ENCODE data around the gene PUSL1.

The PUSL1 gene

DNA sequence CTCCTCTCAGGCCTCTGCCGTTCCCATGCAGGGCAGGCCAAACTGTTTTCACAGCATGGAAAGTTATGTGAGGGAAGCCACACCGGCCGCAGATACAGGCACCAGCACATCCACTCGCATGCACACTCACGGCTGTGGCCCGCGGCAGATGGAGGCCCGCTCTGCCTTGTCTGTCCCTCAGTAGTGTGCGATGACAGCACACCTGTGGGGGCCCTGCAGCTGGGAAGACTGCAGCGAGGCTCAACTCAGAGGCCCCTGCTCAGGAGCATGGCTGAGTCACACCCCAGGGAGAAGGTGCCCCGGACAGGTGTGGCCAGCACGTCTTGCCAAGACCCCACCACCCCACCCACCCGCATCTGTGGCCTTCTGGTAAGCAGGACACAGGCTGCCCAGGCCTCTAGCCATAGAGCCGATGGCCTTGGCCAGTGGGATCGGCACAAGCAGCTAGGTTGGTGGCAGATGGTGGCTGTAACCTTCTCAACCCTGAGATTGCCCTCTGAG lies 33.4 kb upstream of the PUSL1 start:
- peaks cover 9% of the 10 kb centered on the region for H3K36me3 ChIP-seq
- no peak for DNase-seq
- TF ChIP-seq, protein P1, sequence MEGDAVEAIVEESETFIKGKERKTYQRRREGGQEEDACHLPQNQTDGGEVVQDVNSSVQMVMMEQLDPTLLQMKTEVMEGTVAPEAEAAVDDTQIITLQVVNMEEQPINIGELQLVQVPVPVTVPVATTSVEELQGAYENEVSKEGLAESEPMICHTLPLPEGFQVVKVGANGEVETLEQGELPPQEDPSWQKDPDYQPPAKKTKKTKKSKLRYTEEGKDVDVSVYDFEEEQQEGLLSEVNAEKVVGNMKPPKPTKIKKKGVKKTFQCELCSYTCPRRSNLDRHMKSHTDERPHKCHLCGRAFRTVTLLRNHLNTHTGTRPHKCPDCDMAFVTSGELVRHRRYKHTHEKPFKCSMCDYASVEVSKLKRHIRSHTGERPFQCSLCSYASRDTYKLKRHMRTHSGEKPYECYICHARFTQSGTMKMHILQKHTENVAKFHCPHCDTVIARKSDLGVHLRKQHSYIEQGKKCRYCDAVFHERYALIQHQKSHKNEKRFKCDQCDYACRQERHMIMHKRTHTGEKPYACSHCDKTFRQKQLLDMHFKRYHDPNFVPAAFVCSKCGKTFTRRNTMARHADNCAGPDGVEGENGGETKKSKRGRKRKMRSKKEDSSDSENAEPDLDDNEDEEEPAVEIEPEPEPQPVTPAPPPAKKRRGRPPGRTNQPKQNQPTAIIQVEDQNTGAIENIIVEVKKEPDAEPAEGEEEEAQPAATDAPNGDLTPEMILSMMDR (IDR thresholded peaks at IDR 0.05; ENCODE audit: low read depth, low read length), result no peak
- H3K4me1 ChIP-seq, result no peaks in the 10 kb centered on the region
- H3K4me3 ChIP-seq (ENCODE audit: low read depth, low read length), result no peak overlapping the region
- H3K27me3 ChIP-seq, result no peaks in the 10 kb centered on the region
- no peaks in the 10 kb centered on the region for H3K9me3 ChIP-seq

DNA sequence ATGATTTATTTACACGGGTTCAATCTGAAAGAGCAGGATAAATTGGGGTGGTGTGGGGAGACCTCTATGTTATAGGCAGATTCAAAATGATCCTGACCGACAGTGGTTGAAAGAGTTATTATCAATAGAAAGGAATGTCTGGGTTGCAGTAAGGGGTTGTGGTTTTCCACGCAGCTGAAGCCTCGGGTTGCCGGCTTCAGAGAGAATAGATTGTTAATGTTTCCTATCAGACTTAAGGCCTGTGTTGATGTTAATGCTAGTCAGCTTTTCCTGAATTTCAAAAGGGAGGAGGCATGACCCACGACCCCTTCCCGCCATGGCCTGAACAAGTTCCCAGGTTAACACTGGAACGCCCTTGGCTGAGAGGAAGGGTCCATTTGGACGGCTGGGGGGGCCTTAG lies 32.6 kb upstream of the PUSL1 start:
- Histone ChIP-seq H3K36me3 (peaks cover 8% of the 10 kb centered on the region), H3K4me3 (ENCODE audit: low read depth, low read length) (no peak overlapping the region), H3K4me1 (no peaks in the 10 kb centered on the region), H3K27me3 (no peaks in the 10 kb centered on the region), H3K9me3 (no peaks in the 10 kb centered on the region)
- TF ChIP-seq, protein P1 (IDR thresholded peaks at IDR 0.05; ENCODE audit: low read depth, low read length), result no peak
- DNase-seq, result no peak

DNA sequence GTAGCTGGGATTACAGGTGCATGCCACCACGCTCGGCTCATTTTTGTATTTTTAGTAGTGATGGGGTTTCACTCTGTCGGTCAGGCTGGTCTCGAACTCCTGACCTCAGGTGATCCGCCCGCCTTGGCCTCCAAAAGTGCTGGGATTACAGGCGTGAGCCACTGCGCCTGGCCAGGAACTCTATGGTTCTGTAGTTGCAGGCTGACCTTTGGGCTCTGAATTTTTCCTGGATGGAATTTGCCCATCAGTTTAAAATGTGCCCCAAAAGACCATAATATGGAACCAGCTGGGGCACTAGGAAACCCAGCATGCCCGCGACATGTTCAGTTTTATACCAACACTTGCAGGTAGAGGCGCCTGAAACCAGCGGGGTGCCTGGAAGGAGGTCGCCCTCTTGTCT lies 29.8 kb upstream of the PUSL1 start:
- Histone ChIP-seq H3K4me1 (peaks cover 3% of the 10 kb centered on the region), H3K27me3 (no peaks in the 10 kb centered on the region), H3K9me3 (no peaks in the 10 kb centered on the region), H3K4me3 (ENCODE audit: low read depth, low read length) (no peak overlapping the region), H3K36me3 (no peaks in the 10 kb centered on the region)
- TF ChIP-seq, protein P1 (IDR thresholded peaks at IDR 0.05; ENCODE audit: low read depth, low read length), result no peak
- no peak for DNase-seq

DNA sequence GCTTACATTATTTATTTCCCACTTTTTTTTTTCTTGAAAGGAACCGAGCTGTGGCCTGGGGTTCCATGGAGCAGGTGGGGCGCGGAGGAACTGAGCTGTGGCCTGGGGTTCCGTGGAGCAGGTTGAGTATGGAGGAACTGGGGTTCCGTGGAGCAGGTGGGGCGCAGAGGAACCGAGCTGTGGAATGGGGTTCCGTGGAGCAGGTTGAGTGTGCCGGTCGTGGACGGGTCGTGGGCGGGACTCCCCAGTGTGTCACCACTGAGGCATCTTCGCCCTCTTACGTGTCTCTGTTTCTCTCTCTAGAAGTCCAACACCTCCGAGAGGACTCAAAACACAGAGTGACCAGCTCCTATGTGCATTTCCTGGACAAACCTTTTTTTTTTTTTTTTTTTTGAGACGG lies 29.4 kb upstream of the PUSL1 start:
- H3K27me3 ChIP-seq, result no peaks in the 10 kb centered on the region
- no peaks in the 10 kb centered on the region for H3K36me3 ChIP-seq
- DNase-seq, result no peak
- H3K9me3 ChIP-seq, result no peaks in the 10 kb centered on the region
- TF ChIP-seq, protein P1 (IDR thresholded peaks at IDR 0.05; ENCODE audit: low read depth, low read length), result no peak
- peaks cover 3% of the 10 kb centered on the region for H3K4me1 ChIP-seq
- H3K4me3 ChIP-seq (ENCODE audit: low read depth, low read length), result no peak overlapping the region

DNA sequence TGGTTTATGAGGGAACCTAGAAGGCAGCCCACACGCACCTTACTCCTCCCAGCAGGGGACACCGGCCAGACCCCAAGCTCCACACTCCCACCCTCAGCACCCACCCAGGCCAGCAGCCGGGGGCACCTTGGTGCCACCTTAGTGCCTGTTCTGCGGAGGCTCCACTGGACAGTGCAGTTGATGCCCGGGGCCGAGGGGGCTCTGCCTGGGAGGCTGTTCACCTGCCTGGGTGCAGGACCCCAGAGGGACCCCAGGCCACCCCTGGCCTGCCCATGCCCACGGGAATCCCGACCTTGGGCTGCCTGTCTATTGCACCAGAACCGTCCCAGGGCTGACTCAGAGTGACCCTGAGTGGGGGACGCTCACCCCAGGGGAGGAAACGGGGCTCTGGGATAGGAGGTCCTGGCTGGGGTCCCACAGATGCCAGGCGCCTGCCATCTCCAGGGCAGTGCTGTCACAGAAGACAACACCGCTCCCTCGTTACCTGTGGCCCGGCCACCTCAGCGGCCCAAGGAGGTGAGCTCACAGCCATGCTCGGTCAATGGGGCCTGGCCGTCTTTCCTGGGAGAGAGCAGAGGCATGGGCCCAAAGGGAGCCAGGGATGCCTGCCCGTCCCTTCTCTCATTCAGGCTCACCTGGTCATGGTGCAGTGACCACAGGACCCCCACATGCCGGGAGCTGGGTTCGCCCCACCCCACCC lies 27.5 kb upstream of the PUSL1 start:
- H3K9me3 ChIP-seq, result no peaks in the 10 kb centered on the region
- H3K36me3 ChIP-seq, result no peaks in the 10 kb centered on the region
- no peaks in the 10 kb centered on the region for H3K27me3 ChIP-seq
- no peak for DNase-seq
- TF ChIP-seq, protein P1 (IDR thresholded peaks at IDR 0.05; ENCODE audit: low read depth, low read length), result no peak
- H3K4me1 ChIP-seq, result peaks cover 3% of the 10 kb centered on the region
- no peak overlapping the region for H3K4me3 ChIP-seq (ENCODE audit: low read depth, low read length)

DNA sequence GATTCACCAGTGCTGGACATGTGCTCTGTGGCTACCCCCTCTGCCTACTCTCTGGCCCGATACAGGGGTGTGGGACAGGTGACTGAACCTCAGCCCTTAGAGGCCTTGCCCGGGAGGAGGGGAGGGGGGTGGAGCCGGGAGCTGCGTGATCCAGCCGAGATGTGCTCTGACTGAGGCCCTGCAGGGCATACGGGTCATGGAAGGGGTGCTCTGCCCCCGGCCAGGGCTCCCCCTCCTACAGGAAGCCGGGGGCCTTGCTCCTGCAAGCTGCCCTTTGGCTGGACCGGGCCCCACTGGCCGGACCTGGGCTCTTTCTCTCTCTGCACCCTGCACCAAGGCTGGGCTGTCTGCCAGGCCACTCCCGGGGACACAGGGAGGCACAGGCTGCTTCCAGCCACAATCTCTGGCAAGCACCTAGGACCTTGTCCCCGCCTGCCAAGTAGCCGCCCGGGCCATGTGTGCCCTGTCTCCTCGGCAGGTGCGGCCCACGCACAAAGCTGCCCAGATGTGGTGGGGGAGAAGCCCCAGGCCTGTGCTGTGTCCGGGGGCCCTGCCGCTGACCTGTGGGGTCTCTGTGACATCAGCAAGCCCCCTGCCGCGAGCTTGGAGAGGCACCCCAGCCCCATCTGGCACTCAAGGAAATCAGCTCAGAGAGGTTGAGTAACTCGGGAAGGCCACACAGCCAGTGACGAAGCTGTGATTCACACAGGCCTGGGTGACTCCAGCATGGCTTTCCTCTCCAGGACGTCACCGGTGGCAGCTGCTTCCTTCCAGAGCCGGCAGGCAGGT lies 26.7 kb upstream of the PUSL1 start:
- no peak for DNase-seq
- TF ChIP-seq, protein P1 (IDR thresholded peaks at IDR 0.05; ENCODE audit: low read depth, low read length), result no peak
- Histone ChIP-seq H3K4me1 (peaks cover 3% of the 10 kb centered on the region), H3K9me3 (no peaks in the 10 kb centered on the region), H3K4me3 (ENCODE audit: low read depth, low read length) (no peak overlapping the region), H3K36me3 (no peaks in the 10 kb centered on the region), H3K27me3 (no peaks in the 10 kb centered on the region)

Data from BE2C (cell line).